ENCODE results near the gene RPEL1. TPM values are rescaled to one million over a fixed set of nuclear protein-coding genes. Genes with fewer than 3 reads are reported as not detected.

RPEL1 gene
- total and polyA plus RNA-seq, 2 donors (not counting 1 experiment from before 2014, with no cell fraction given): not detected

GRCh38 chr10:103281753-103282152 is 36.1 kb downstream of the RPEL1 start:
- DNase-seq: no peak

DNA sequence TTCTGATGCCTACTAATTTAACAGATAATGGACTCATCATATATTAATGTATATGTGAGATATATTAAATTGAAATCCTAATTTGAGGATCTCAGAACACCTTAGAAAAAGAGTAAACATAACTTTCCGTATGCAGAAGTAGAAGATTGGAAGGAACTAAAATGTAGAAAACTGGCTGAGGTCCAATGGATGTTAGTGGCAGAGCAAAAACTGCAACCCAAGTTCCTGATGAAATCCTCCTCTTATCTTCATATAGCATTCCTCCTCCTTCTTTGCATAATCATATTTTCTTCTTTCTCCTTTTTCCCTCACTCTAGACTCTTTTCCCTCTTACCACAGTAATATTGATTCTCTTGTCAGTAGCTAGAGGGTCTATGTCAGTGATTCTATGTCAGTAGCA is 37.3 kb downstream of the RPEL1 start:
- Histone ChIP-seq H3K27me3 (replicated peaks in 1 of 4; ENCODE audit: control extremely low read depth in 1 of 4, control insufficient read depth in 3 of 4, insufficient read depth in 4 of 4, low read length in 3 of 4) (peaks cover 0 to 46% (median 30%) of the 10 kb centered on the region in 4 experiments), H3K4me1 (ENCODE audit: control insufficient read depth in 2 of 2, insufficient read depth in 2 of 2, low read length in 2 of 2) (peaks cover 2 to 3% of the 10 kb centered on the region in 2 donors), H4K20me1 (ENCODE audit: control insufficient read depth, insufficient read depth, low read length, poor library complexity, severe bottlenecking) (no peaks in the 10 kb centered on the region), H3K9me3 (ENCODE audit: control extremely low read depth in 1 of 3, control insufficient read depth in 2 of 3, insufficient read depth in 1 of 3, low read length in 2 of 3) (peaks cover 0 to 9% (median 0%) of the 10 kb centered on the region in 3 donors), H3K27ac (ENCODE audit: low read length in 2 of 2) (no peak overlapping the region), H2AFZ (ENCODE audit: insufficient read depth, low read depth, low read length, poor library complexity, severe bottlenecking) (no peak overlapping the region), H3K79me2 (ENCODE audit: control insufficient read depth, insufficient read depth, low read length) (no peaks in the 10 kb centered on the region), H3K4me3 (ENCODE audit: control extremely low read depth in 1 of 5, extremely low read depth in 1 of 5, insufficient read depth in 1 of 5, low read depth in 2 of 5, low read length in 4 of 5) (no peak overlapping the region), H3K9ac (ENCODE audit: low read length) (no peak overlapping the region), H3K36me3 (replicated peaks in 1 of 2; ENCODE audit: control extremely low read depth in 1 of 2, control insufficient read depth in 1 of 2, extremely low read depth in 1 of 2, insufficient read depth in 2 of 2, low read length in 1 of 2) (no peaks in the 10 kb centered on the region), H3K4me2 (replicated peaks; ENCODE audit: low read depth, low read length, poor library complexity, severe bottlenecking) (no peak overlapping the region)
- no peak overlapping the region for H3K4me3 Mint-ChIP-seq
- no CpG with 5 or more reads among the region's 1 CpG for WGBS (ENCODE audit: insufficient coverage)
- H3K9me3 Mint-ChIP-seq (ENCODE audit: insufficient read depth): no peaks in the 10 kb centered on the region
- ChIA-PET POLR2A (no interaction called here), CTCF (no interaction called here)
- no peak for TF ChIP-seq EZH2 (IDR thresholded peaks at IDR 0.05; ENCODE audit: borderline replicate concordance, insufficient read depth, low read depth, low read length, poor library complexity, severe bottlenecking)
- TF ChIP-seq, protein P1, sequence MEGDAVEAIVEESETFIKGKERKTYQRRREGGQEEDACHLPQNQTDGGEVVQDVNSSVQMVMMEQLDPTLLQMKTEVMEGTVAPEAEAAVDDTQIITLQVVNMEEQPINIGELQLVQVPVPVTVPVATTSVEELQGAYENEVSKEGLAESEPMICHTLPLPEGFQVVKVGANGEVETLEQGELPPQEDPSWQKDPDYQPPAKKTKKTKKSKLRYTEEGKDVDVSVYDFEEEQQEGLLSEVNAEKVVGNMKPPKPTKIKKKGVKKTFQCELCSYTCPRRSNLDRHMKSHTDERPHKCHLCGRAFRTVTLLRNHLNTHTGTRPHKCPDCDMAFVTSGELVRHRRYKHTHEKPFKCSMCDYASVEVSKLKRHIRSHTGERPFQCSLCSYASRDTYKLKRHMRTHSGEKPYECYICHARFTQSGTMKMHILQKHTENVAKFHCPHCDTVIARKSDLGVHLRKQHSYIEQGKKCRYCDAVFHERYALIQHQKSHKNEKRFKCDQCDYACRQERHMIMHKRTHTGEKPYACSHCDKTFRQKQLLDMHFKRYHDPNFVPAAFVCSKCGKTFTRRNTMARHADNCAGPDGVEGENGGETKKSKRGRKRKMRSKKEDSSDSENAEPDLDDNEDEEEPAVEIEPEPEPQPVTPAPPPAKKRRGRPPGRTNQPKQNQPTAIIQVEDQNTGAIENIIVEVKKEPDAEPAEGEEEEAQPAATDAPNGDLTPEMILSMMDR (IDR thresholded peaks at IDR 0.05): no peak
- DNase-seq (no peak), ATAC-seq (ENCODE audit: low read depth) (no peak)
- no peaks in the 10 kb centered on the region for H3K4me1 Mint-ChIP-seq
- intact Hi-C loops (cut with micrococcal nuclease): no loop called here
- H3K27ac Mint-ChIP-seq: no peak overlapping the region
- peaks cover 57% of the 10 kb centered on the region for H3K27me3 Mint-ChIP-seq

More at GRCh38 chr10:103281753-103282152, 36.1 kb downstream of the RPEL1 start:
- no peaks in the 10 kb centered on the region for H3K79me2 ChIP-seq (ENCODE audit: control insufficient read depth, insufficient read depth, low read length)
- H3K4me2 ChIP-seq (replicated peaks; ENCODE audit: low read depth, low read length, poor library complexity, severe bottlenecking): no peak overlapping the region
- peaks cover 0 to 12% (median 0%) of the 10 kb centered on the region in 3 donors for H3K9me3 ChIP-seq (ENCODE audit: control extremely low read depth in 1 of 3, control insufficient read depth in 2 of 3, insufficient read depth in 1 of 3, low read length in 2 of 3)
- H3K27ac ChIP-seq (ENCODE audit: low read length in 2 of 2): no peak overlapping the region
- H4K20me1 ChIP-seq (ENCODE audit: control insufficient read depth, insufficient read depth, low read length, poor library complexity, severe bottlenecking): no peaks in the 10 kb centered on the region
- H3K4me3 ChIP-seq (ENCODE audit: control extremely low read depth in 1 of 5, extremely low read depth in 1 of 5, insufficient read depth in 1 of 5, low read depth in 2 of 5, low read length in 4 of 5): no peak overlapping the region
- peaks cover 0 to 54% (median 31%) of the 10 kb centered on the region in 4 experiments for H3K27me3 ChIP-seq (replicated peaks in 1 of 4; ENCODE audit: control extremely low read depth in 1 of 4, control insufficient read depth in 3 of 4, insufficient read depth in 4 of 4, low read length in 3 of 4)
- no peaks in the 10 kb centered on the region for H3K36me3 ChIP-seq (replicated peaks in 1 of 2; ENCODE audit: control extremely low read depth in 1 of 2, control insufficient read depth in 1 of 2, extremely low read depth in 1 of 2, insufficient read depth in 2 of 2, low read length in 1 of 2)
- Mint-ChIP-seq H3K9me3 (ENCODE audit: insufficient read depth) (no peaks in the 10 kb centered on the region), H3K27ac (no peak overlapping the region), H3K4me1 (peaks cover 2% of the 10 kb centered on the region), H3K27me3 (peaks cover 54% of the 10 kb centered on the region), H3K4me3 (no peak overlapping the region)
- no peak overlapping the region for H2AFZ ChIP-seq (ENCODE audit: insufficient read depth, low read depth, low read length, poor library complexity, severe bottlenecking)
- 15% methylated on average over 14 of the region's 14 CpGs for WGBS (ENCODE audit: insufficient coverage)
- TF ChIP-seq, protein P1 (IDR thresholded peaks at IDR 0.05): no peak
- TF ChIP-seq EZH2 (IDR thresholded peaks at IDR 0.05; ENCODE audit: borderline replicate concordance, insufficient read depth, low read depth, low read length, poor library complexity, severe bottlenecking): no peak
- CTCF ChIA-PET: no interaction called here
- no peak overlapping the region for H3K9ac ChIP-seq (ENCODE audit: low read length)
- H3K4me1 ChIP-seq (ENCODE audit: control insufficient read depth in 2 of 2, insufficient read depth in 2 of 2, low read length in 2 of 2): peaks cover 8 to 15% of the 10 kb centered on the region in 2 donors
- no peak for ATAC-seq (ENCODE audit: low read depth)
- intact Hi-C loops (cut with micrococcal nuclease): no loop called here
- POLR2A ChIA-PET: no interaction called here
